Ovary (tissue), 9 donors: Measurements from ENCODE around the gene KCNN1. TPM values are rescaled to one million over a fixed set of nuclear protein-coding genes. Genes with fewer than 3 reads are reported as not detected.
A peak's percentile ranks its signal among the peaks of the same experiment; 100 is the strongest.

ENCODE experiments used
- DNase-seq, 5 donors: peaks; one replicate each; pipeline ENCODE4 v3.0.0-alpha.2; 2019 to 2020
- H3K27ac ChIP-seq, 2 donors: fragments of 200-600 bp; one replicate each; pipeline versions ENCODE4 v1.5.1 to v1.8.0; 2019 to 2022
- H3K27me3 ChIP-seq: fragments of 200-600 bp; one replicate; pipeline ENCODE4 v1.8.0; 2022
- H3K36me3 ChIP-seq: fragments of 200-600 bp; sonication (generic); one replicate; pipeline ENCODE4 v1.5.1; 2019
- H3K4me1 ChIP-seq: one replicate; pipeline ENCODE4 v1.8.1; 2013; ENCODE audit warnings: mild to moderate bottlenecking, moderate library complexity; ENCODE audit not compliant: insufficient read depth
- H3K4me3 ChIP-seq: fragments of 200-600 bp; sonication (generic); one replicate; pipeline ENCODE4 v1.5.1; 2017
- H3K9me3 ChIP-seq, 2 donors: fragments of 200-600 bp in 1 of 2; sonication (generic) in 1 of 2; one replicate each; pipeline versions ENCODE4 v1.5.1 to v1.8.1; 2013 to 2019; ENCODE audit warnings: mild to moderate bottlenecking in 1 of 2, moderate library complexity in 1 of 2
- EP300 ChIP-seq: sonication (generic); formaldehyde crosslinking; IDR thresholded peaks from one replicate; pipeline ENCODE4 v1.6.1; 2017; ENCODE audit warnings: antibody characterized with exemption
- POLR2A ChIP-seq: fragments of 450-650 bp; IDR thresholded peaks from one replicate; pipeline ENCODE4 v1.6.1; 2017; ENCODE audit warnings: antibody characterized with exemption, mild to moderate bottlenecking, moderate library complexity
- WGBS, 3 donors: extraction: QIAGEN DNeasy Blood & Tissue Kit in 1 of 3; methylation state at CpG; one replicate each; pipeline versions ENCODE4 v1.1.5 to v1.1.7; 2013 to 2017; 5-methylcytosine and 5-hydroxymethylcytosine counted together
- intact Hi-C, 4 donors: fragments of 100-400 bp; cut with DNase I; formaldehyde crosslinking; loops; one replicate each; pipeline versions ENCODE4 v1.11.0 to v1.15.1; 2022 to 2023
- polyA plus RNA-seq, 2 donors: library from polyadenylated mRNA; stranded (reverse); fragments of 200-250 nt in 1 of 2; fragments of 350-450 nt in 1 of 2; fragmentation: Illumina TruSeq in 1 of 2; extraction: RNeasy Lipid Tissue Mini Kit (QIAGEN cat#74804) in 1 of 2; gene quantifications; one replicate each; pipeline ENCODE4 v1.2.3, GENCODE V29; 2013 to 2014
- total RNA-seq, 7 donors: library from RNA; depleted of rRNA in 2 of 7; stranded (reverse); fragments of >200 nt in 2 of 7; fragmentation: NEBNext Ultra II Directional in 3 of 7; extraction: Animal tissue kit (Norgen Biotek cat#: 25700) in 3 of 7; gene quantifications; one replicate each; pipeline versions ENCODE4 v1.1.0 to v1.2.4, GENCODE V29; 2016 to 2023
- TF ChIP-seq, protein P1 (sequence below), 3 donors: fragments of 450-650 bp in 2 of 3; fragments of 200-600 bp in 1 of 3; IDR thresholded peaks; one replicate each; pipeline versions ENCODE4 v1.5.1 to v1.8.0; 2016 to 2022; ENCODE audit warnings: antibody characterized with exemption in 3 of 3, mild to moderate bottlenecking in 1 of 3
- donor health status: DM: no; HTN: no; CAD: no; lungs with moderate emphysema.
- donor health status: DM: no; HTN: no; CAD: no.
- donor health status: Bipolar disorder and iron deficiency.
- donor health status: DM: yes; HTN: yes; CAD: no.
- donor health status: DM: no; HTN: no; CAD: no.
- donor health status: DM: yes; HTN: yes; CAD: no.

KCNN1 gene
- total and polyA plus RNA-seq, 9 donors, result 0.33 to 5.9 (median 1.7) TPM; not detected in 1

- 0 to 1% (median 0%) methylated on average over 3 to 92 of the region's 92 CpGs for WGBS, 3 donors
- H3K27ac ChIP-seq, result peak overlapping the region in 1 of 2 donors; percentile 21
Measured at GRCh38 chr19:17947815-17948513, 18.9 kb upstream of the KCNN1 start.

DNA sequence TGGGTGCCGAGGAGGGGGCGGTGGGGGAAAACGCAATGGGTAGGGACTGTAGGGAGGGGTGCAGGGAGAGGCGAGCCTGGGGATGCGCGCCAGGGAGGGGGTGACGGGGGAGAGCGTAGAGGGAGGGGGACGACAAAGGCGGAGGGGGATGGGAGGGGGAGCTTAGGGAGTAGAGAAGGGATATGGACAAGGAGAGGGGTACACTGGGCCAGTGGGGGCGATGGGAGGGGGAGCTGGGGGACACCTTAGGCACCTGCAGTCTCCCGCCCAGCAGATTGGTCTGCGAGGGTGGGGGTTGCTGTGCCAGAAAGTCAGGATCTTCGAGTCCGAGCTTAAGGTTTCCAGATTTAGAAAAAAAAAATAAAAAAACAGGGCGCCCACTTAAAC lies 18.4 kb upstream of the KCNN1 start:
- intact Hi-C loops, result no loop called here
- WGBS, 3 donors, result 1% methylated on average over 14 to 16 of the region's 16 CpGs
- Histone ChIP-seq H3K4me3 (peak overlapping the region; percentile 61), H3K27me3 (peaks cover 11% of the 10 kb centered on the region), H3K36me3 (no peaks in the 10 kb centered on the region), H3K4me1 (peaks cover 12% of the 10 kb centered on the region), H3K9me3 (no peaks in the 10 kb centered on the region), H3K27ac (no peak overlapping the region)
- DNase-seq, result no peak
- TF ChIP-seq POLR2A, result no peak
- TF ChIP-seq EP300, result no peak
- TF ChIP-seq, protein P1, sequence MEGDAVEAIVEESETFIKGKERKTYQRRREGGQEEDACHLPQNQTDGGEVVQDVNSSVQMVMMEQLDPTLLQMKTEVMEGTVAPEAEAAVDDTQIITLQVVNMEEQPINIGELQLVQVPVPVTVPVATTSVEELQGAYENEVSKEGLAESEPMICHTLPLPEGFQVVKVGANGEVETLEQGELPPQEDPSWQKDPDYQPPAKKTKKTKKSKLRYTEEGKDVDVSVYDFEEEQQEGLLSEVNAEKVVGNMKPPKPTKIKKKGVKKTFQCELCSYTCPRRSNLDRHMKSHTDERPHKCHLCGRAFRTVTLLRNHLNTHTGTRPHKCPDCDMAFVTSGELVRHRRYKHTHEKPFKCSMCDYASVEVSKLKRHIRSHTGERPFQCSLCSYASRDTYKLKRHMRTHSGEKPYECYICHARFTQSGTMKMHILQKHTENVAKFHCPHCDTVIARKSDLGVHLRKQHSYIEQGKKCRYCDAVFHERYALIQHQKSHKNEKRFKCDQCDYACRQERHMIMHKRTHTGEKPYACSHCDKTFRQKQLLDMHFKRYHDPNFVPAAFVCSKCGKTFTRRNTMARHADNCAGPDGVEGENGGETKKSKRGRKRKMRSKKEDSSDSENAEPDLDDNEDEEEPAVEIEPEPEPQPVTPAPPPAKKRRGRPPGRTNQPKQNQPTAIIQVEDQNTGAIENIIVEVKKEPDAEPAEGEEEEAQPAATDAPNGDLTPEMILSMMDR (IDR thresholded peaks at IDR 0.05), result no peak

More at GRCh38 chr19:17947815-17948513, 18.9 kb upstream of the KCNN1 start:
- no peak for TF ChIP-seq EP300
- TF ChIP-seq, protein P1 (IDR thresholded peaks at IDR 0.05), result no peak
- TF ChIP-seq POLR2A, result no peak
- H3K27me3 ChIP-seq, result peaks cover 11% of the 10 kb centered on the region
- peak overlapping the region; percentile 61 for H3K4me3 ChIP-seq
- DNase-seq, result peak; percentile 93 to 97 (median 96)
- peaks cover 14% of the 10 kb centered on the region for H3K4me1 ChIP-seq
- intact Hi-C loops, result no loop called here
- H3K36me3 ChIP-seq, result no peaks in the 10 kb centered on the region
- no peaks in the 10 kb centered on the region for H3K9me3 ChIP-seq

DNA sequence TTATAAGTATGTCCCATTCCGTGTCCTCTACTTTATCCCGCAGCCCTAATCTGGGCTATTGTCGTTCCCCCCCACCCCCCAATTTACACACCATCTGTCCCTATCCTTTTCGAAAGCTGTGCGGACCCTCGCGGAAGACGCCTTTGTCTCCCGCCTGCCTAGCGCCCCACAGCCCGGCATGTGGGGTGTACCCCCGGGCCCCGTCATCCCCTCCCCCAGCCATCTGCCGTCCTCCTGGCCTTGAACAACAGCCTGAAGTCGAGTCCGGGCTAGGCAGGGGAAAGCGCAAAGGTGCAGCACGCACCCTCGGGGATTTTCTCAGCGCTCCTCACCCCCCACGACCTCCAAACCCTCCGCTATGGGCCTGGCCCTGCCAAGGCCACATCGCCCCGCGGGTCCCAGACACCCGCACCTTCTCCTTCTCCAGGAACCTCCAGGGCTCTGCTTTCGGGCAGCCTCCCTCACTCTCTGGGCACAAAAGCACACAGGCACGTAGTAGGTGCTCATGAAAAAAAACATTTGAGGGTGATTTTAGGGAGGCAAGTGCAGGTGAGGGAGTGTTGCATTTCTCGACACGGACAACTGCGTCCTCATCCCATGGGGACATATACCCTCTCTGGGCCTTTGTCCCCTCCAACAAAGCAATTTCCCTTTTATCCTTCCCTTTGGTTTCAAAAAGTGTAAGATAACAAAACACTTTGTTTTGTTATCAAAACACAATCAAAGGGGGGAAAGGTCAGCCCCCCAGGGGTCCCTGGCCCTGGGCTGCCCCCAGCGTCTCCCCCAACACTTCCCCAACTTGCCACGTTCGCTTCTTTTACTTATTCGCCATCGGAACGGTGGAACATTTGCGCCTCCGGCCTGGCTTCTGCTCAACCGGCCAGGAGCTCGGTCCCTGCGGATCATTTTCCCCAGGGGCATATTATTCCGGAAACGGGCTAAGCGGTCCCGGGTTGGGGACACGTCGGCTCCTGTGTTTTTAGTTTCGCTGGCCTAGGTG lies 17.7 kb upstream of the KCNN1 start:
- H3K4me3 ChIP-seq, result no peak overlapping the region
- intact Hi-C loops, result no loop called here

DNA sequence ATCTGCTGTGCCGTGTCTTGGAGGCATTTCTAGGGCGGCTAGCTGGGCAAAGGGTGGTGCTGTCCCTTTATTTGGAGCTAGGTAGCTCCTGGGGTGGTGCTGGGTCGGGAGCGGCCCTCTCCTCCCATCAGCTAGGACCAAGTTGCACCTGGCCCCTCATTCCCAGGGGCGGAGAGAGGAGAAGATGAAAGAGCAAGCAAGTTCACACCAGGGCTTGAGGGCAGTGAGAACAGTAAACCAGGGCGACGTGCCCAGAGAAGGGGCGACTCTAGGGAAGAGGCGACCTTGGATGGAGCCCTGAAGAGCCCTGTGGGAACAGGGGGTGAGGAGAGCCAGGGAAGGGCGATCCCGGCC lies 17.0 kb upstream of the KCNN1 start:
- no peak for DNase-seq
- intact Hi-C loops, result loop anchor here in 1 of 4 donors (5.0 kb wide), 1 partner anchor 42 kb away; no protein-coding TSS in a partner anchor
- Histone ChIP-seq H3K27ac (no peak overlapping the region), H3K27me3 (peaks cover 14% of the 10 kb centered on the region), H3K36me3 (no peaks in the 10 kb centered on the region), H3K9me3 (no peaks in the 10 kb centered on the region), H3K4me3 (no peak overlapping the region), H3K4me1 (peaks cover 9% of the 10 kb centered on the region)
- WGBS, 3 donors, result 15 to 28% (median 16%) methylated on average over 11 of the region's 11 CpGs
- TF ChIP-seq, protein P1 (IDR thresholded peaks at IDR 0.05), result no peak
- TF ChIP-seq EP300 (no peak), POLR2A (no peak)

More for the DNA sequence above, 17.7 kb upstream of the KCNN1 start:
- peak in 3 of 5 donors; percentile 50 to 60 (median 60) for DNase-seq
- Histone ChIP-seq H3K27ac (no peak overlapping the region), H3K9me3 (no peaks in the 10 kb centered on the region), H3K36me3 (no peaks in the 10 kb centered on the region), H3K27me3 (peaks cover 14% of the 10 kb centered on the region), H3K4me1 (peaks cover 9% of the 10 kb centered on the region)
- TF ChIP-seq, protein P1 (IDR thresholded peaks at IDR 0.05), result no peak
- TF ChIP-seq EP300 (no peak), POLR2A (no peak)
- 20 to 26% (median 21%) methylated on average over 49 of the region's 49 CpGs for WGBS, 3 donors
